Limb (tissue), 2 donors: ENCODE measurements around the gene ZNF76.

Experiments
- DNase-seq, 2 donors: peaks; one replicate each; pipeline ENCODE4 v3.0.0-alpha.2; 2016; ENCODE audit errors: extremely low spot score in 2 of 2

The ZNF76 gene

GRCh38 chr6:35265523-35265922, 6.0 kb downstream of the ZNF76 start:
- no peak for DNase-seq

DNA sequence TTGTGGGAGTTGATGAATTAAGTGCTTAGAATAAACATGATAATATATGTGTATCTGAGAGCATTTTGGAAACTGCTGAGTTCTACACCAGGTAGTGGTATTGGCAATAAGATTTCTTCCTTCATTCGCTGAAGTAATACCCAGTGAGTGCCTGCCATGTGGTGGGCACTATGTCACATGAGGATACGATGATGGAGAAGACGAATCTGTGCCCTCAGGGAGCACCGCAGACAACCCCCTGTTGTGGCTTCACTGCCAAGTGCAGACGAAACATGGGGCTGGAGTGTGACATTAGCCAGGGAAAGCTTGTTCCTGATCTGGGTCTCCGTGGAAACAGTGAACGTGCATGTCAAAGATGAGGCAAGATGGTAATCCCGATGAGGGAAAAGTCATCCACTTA, 7.9 kb downstream of the ZNF76 start:
- DNase-seq: no peak

DNA sequence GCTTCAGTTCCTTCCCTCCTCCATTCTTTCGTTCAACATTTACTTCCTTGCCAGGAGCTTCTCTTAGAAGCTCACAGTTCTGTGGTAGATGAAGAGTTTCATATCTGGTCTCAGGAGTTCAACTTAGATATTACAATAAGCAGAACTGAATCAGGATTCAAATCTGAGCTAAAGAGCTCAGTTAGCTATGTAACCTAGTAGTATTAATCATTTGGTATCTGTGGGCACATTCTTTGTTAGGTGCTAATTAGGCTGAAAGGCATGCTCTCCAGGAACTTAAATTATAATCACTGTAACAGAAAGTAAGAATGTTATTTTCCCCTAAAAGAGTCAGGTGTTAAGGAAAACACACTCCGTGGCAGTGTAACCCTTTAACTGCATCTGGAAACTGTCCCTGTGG, 8.4 kb downstream of the ZNF76 start:
- DNase-seq: no peak

GRCh38 chr6:35272005-35272404, 12.5 kb downstream of the ZNF76 start:
- no peak for DNase-seq

DNA sequence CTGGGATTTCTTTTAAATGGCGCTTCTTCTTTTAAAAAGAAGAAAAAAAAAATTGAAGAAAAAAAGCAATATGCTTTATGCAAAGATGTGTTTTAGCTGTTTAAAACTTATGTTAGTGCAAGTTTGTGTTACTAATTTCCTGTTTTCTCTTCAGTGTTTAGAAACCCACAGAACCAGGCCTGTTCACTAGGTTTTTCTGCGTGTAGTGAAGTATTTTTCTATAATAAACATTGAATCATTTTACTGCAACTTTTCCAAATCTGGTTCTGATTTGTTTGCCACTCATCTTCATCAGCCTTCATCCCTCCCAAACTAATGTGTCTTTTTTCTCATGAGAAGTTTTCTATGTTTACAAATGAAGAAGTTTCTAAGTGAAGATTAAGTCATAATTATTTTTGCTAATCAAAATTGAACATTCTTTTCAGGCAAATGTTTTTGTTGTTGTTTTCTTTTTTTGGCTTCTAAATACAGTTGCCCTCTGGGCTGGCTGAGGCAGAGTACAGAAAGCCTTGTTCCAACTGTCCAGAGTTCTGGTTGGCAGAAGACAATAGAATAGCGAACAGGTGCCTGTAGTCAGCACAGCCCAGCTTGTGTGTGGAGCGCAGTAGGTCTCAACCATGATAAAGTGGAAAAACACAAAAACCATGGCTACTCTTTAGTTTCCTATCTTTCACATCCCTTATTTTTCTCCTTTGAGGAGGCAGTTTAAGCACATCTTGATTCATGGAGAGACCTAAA, 14.5 kb downstream of the ZNF76 start:
- no peak for DNase-seq

- DNase-seq: peak in 1 of 2 donors; percentile 40
Measured at GRCh38 chr6:35275744-35276260, 16.3 kb downstream of the ZNF76 start.

GRCh38 chr6:35278708-35279107, 19.2 kb downstream of the ZNF76 start:
- DNase-seq: no peak

- no peak for DNase-seq
Measured at GRCh38 chr6:35280903-35281302, 21.4 kb downstream of the ZNF76 start.

DNA sequence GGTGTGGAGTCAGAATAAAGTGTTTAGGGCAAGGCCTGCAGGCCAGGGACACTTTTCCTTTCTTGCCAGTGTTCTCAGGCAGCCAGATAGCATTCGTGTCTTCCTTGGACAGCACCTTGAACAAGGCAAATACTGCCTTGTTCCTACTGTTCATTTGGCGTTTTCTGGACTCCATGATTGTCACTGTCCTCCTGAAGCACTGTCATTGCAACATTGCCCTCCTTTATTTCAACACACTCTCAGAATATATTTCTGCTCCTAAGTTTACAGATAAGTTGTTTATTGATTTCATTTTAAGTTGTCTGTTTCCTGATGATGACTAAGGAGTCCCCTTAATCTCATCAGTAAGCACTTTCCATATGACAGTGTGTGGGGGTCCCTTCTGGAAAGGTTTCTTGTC, 22.9 kb downstream of the ZNF76 start:
- DNase-seq: no peak

- no peak for DNase-seq
Measured at GRCh38 chr6:35283361-35283760, 23.8 kb downstream of the ZNF76 start.

DNA sequence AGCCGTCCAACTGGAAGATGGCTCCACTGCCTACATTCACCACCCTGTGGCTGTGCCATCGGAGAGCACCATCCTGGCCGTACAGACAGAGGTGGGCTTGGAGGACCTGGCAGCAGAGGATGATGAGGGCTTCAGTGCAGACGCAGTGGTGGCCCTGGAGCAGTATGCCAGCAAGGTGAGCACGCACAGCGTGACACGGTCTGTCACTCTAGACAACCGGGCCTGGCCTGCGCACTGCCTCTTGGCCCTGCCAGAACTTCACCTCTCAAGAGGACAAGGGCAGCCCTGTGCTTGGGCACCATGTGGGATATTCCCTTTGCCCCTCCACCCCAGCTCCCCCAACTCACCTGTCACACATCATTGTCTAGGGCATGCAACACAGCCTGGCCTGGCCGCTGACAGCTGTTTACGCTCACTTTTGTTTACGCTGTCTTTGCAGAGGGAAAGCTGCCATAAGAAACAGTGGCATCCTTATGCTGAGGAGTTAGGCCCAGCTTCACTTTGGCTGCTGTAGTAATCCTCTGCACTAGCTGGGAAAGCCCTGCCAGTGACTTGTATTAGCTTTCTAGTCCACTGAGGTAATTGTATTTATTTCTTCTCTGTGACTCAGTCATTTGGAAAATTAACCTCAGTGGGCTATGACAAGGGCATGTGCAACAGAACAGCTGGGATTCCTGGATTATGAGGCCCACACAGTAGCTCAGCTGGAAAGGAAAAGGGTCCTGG, 28.3 kb downstream of the ZNF76 start:
- DNase-seq: no peak

DNA sequence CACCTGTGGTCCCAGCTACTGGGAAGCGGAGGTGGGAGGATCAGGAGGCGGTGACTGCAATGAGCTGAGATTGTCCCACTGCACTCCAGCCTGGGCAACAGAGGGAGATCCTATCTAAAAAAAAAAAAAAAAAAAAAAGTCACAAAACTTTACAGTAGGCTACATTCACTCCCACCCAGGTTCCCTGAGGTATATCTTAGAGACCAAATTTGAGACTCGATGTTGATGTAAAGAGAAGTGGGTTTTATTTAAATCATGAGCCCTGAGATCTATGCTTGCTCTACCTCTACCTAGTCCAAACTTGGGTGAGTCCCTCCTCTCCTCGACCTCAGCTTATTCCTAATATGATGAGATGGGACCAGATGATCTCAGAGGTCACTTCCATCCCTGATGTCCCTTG, 29.3 kb downstream of the ZNF76 start:
- DNase-seq: no peak

GRCh38 chr6:35291491-35291890, 32.0 kb downstream of the ZNF76 start:
- DNase-seq: no peak

DNA sequence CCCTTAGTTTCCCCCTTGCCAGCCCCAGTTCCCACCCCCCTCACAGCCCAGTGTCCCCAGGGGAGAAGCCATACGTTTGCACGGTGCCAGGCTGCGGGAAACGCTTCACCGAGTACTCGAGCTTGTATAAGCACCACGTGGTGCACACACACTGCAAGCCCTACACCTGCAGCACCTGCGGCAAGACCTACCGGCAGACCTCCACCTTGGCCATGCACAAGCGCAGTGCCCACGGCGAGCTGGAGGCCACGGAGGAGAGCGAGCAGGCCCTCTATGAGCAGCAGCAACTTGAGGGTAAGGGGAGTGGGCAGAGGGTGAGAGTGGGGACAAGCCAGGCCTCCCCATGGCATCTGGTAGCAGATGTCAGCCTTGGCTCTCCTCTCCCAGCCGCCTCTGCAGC, 33.0 kb downstream of the ZNF76 start:
- no peak for DNase-seq

- DNase-seq: no peak
Measured at GRCh38 chr6:35293681-35294080, 34.1 kb downstream of the ZNF76 start.

GRCh38 chr6:35294308-35294945, 34.9 kb downstream of the ZNF76 start:
- no peak for DNase-seq

- no peak for DNase-seq
Measured at GRCh38 chr6:35295036-35295435, 35.5 kb downstream of the ZNF76 start.

DNA sequence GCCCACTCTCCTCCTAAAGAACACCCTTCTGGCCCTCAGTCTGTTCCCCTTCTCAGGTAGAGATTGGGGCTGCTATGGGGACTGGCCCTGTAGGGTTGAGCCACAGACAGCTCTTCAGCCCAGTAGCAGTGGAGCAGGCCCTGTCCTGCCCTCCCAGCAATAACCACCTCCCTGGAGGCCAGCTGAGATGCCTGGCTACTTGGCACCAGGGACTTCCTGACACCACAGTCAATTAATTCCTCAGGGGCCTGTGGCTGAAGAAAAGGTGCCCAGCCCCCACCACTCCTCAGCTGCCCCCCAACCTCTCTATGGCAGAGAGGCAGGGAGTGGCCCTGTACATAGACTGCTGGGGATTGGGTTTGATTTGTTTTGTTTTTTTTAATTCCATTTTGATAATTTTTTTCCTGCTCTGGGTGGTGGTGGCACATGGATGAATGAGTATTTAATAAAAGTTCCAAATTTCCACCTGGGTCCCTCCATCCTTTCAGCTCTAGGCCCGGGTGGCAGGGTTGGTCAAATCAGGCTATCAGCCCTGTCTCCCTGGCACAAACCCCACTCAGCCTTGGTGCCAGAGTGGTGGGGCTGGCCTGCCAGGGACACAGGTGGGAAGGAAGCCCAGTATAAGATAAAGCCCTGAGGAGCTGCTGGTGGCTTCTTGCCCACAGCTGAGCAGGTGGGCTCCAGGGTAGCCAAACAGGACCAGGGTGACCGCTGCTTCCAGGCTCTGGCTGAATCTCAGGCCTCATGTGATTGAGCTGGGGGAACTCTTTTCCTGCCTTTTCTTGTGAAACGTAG, 36.2 kb downstream of the ZNF76 start:
- no peak for DNase-seq

DNA sequence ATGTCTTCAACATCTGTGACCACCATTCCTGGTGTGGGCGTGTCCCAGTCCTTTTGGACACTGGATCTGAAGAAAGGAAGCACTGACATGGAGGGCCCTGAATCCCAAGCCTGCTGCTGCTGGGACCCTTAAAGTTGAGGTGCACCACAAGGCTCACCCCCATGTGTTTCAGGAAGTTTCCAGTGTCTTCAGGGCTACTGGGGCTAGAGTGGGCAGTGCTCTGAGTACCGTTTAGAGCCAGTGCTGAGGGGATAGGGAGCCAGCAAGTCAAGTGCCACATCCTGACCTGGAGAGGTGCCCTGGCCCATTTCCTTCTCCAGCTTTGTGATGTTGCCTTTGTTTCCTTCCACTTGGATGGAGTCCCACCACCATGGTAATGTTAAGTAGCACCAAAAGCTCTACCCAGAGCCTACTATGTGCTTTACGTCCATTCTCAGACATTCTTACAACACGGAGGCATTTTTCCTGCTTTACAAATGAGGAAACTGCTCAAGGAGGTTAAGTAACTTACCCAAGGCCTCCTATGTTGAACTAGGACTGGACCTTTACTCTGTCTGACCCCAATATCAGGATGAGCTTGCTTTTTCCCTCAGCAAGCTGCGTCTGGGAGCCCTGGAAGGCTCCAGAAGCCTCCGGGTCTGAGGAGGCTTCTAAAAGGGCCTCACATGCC, 37.5 kb downstream of the ZNF76 start:
- no peak for DNase-seq

GRCh38 chr6:35297601-35298481, 38.3 kb downstream of the ZNF76 start, which contains the start of gene DEF6:
Gene DEF6, plus strand, starts transcription at chr6:35297818. Its CDS starts 39 bp downstream, at chr6:35297857.
- peak; percentile 85 for DNase-seq
